ENCODE results near the gene CARD10.

Gene CARD10

DNA sequence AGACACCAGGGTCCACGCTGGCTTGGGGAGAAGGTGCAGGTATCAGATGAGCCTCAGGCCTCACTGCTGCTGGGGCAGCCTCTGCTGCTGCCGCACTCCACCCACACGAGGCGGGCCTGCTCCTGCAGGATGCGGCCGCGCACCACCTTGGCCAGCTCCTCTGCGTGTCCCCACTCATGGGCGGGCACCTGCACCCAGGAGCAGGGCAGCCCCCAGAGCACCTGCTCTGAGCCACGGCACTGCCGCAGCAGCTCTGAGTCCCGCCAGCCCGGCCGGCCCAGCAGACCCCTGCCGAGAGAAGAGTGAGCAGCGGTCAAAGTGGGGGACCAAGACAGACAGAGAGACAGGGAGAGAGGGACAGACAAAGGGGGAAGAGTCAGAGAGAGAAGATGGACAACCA is 28.1 kb downstream of the CARD10 start:
- no peak for DNase-seq (ENCODE audit: extremely low read depth in 1 of 2, low read depth in 1 of 2)

DNA sequence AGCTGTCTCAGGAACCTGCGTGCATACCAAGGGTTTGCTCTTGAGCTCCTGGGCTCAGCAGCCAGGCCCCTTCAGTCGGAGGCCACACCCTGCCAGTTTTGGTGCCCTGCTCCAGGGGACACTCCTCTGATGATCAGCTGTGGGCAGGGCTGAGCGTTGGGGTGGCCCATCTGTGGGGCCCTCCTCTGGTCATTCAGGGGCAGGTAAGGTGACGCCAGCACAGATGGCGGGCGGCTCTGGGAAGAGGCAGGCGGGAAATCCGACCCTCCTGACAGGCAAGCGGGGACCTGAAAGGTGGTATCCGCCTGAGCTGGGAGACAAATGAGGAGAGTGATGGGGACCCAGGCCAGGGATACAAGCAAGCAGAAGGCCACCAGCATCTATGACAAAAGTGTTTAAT is 29.2 kb downstream of the CARD10 start:
- DNase-seq (ENCODE audit: extremely low read depth in 1 of 2, low read depth in 1 of 2): no peak

DNA sequence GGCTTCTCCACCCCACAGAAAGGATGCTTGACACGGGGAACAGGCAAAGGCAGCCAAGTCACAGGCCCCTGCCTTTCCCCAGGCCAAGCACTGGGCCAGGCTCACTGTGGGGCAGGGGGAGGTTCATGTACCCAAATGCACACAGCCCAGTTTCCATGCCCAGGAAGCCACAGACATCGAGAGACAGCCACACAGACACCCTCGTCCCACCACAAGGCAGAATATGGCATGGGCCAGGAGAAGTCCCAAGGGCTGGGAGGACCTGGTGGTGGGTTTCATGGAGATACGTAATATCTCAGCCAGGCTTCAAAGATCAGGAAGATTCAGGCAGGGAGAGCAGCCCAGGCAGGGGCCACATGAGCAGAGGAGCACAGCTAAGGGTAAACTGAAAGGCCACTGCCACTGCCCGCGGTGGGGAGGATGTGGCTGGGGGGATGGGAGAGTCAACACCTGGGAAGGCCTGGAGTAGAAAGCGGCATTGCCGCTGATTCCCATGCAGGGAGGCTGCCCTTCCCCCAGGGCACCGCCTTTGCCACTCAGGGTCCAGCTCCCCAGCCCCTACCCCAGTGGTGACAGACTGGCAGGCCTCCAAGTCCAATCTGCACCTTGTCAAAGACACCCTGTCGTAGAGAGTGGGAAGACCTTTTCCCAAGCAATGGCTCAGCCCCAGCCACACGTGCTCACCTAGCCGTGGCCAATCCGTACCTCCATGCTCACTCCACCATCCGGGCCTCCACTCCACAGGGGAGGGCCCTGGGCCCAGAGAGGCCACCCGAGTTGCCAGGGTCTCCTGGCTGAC is 30.7 kb downstream of the CARD10 start:
- no peak for DNase-seq (ENCODE audit: extremely low read depth in 1 of 2, low read depth in 1 of 2)

DNA sequence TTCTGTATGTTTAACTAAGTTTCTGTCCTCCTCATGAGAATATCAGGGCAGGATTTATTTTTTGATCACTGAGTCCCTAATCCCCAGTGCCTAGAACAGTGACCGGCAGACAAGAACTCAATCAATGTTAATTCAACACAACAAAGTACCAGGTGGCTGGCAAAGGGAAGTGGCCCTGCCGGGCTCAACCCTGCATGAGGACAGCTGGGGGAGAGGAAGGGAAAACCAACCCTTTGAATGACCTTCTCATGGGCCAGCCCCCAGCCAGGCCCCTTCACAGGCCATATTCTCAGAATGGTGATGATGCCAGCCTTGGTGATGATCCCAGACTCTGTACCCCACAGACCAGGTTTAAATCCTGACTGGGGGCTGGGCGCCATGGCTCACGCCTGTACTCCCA is 31.6 kb downstream of the CARD10 start:
- DNase-seq (ENCODE audit: extremely low read depth in 1 of 2, low read depth in 1 of 2): no peak

DNA sequence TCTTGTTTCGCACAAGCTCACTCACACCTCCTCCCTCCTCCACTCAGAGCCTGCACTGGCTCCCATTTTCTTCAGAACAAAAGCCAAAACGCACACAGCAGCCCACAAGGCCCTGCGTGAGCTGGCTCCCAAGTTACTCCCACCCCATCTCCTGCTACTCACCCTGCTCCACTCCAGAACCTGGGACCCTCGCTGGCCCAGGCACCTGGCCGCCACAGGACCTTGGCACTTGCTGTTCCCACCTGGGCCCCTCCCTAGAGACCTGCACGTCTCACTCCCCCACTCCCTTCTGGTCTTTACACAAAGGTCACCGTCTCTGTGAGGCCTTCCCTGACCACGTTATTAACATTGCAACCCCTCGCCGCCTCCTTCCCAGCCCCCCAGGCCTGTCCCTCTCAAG is 32.1 kb downstream of the CARD10 start:
- no peak for DNase-seq (ENCODE audit: extremely low read depth in 1 of 2, low read depth in 1 of 2)

DNA sequence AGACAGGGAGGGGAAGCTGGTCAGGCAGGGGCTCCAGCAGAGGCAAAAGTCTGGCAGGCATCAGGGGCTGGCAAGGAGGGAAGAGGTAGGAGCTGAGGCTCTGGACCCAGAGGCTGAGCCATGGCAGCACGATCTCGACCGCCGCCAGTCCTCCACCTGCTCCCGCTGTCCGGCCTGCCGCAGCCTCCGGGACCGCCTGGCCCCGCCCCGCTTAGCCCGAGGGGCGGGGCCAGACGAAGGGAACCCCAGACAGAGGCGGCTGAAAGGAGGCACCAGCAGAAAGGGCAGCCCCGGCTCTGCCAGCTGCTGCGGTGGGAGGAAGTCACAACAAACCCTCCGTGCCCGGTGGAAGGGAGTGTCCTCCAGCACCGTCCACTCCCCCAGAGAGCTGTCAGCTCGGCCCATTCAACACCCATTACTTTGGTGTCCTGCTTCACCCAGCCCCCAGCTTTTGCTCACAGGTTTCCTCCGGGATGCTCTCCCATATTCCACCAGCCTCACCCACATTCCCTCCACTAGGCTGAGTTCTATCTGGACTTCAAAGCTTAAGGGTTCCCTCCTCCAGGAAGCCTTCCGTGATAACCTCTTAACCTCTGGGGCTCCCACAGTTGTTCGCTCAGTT is 32.9 kb downstream of the CARD10 start, which contains the start of gene MFNG:
Gene MFNG (minus strand): TSS at position 161 of the 622 bp plus-strand sequence. CDS start 207 bp downstream, outside the sequence.
- DNase-seq (ENCODE audit: extremely low read depth in 1 of 2, low read depth in 1 of 2): peak; percentile 27 to 58

DNA sequence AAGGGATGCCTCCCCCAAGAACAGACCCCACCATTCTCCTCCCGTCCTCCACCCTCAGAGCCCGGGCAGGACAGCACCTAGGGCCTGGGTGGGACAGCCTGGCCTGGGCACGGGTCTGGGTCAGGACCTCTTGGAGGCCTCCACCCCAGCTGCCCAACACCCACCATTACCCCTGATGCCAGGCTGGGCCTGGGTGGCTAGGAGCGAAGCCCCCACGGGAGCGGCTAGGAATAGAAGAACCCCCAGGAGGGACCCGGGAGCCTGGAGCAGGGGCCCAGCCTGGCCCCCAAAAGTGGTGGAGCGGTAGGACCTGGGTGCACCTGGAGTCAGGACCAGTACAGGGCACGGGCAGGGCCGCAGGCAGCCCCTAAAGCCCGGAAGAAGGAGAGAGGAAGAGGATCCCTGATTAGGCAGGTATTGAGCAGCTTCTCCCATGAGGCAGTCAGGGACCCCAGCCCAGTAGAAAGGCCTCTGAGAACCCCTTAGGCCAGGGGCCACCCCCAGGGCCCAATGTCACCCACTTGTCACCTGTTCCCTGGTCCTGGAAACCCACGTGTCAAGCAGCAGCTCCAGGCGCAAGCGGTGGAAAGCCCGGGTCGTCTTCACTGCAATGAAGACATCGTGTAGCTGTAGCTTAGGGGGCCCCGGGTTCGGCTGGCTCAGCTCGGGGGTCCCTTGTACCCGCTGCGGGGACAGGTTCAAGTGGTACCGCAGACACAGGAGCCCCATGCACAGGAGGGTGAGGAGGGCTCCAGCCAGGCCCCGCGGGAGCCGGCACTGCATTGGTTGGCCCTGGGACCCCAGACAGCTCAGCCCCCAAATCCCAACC is 33.6 kb downstream of the CARD10 start:
- no peak for DNase-seq (ENCODE audit: extremely low read depth in 1 of 2, low read depth in 1 of 2)

DNA sequence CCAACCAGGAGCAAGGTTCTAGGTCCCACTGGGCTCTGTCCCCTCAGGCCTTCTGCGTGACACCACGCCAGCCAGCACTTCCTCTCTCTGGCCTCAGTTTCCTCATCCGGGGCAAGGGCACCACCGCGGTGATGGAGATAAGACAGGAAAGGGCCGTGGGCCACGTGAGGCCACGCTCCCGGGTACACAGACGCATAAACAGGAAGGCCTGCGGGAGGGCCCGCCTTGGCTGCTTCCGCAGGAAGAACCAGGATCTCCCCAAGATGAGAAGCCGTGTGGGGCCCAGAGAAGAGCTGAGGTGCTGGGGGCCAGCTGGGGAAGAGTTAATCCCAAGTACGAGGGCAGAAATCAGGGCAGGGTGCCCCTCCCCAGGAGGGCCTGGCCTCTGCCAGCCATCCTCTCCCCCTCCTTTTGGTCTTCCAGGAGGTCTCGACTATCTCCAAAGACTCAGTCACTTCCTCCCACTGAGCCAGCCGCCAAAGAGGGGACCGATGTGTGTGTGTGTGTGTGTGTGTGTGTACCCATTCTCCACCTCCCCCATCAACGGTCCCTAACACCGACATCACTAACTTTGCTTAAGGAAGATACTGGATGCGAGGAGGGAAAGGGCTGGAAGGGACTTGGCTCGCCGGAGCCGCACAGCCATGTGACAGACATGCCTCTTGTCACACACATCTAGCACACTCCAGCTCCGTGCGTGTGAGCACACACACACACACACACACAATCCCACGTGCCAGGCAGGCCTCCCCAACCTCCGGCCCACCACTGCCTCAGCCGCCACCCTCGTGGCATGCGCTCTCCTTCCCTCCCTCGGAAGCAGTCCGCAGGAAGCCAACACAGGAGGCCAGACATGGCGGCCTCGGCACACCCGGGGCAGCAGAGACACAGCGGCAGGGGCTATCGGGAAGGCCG is 34.5 kb downstream of the CARD10 start:
- peak; percentile 35 to 59 for DNase-seq (ENCODE audit: extremely low read depth in 1 of 2, low read depth in 1 of 2)

DNA sequence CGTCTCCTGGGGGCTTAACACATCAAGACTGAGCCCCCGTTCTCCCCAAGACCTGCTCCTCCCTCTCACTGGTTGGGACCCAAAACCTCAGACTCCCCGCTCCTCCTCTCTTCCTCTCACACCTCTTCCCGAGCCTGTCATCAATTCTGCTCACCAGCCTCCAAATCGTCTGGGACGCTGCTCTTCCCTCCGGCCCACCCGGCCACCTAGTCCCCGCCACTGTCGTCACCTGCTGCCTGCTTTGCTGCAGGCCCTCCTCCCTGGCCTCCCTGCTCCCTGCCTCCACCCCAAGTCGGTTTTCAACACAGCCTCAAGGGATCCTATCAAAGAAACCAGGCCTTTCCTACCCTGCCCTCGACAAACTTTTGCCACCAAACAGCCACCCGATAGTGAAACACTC is 36.2 kb downstream of the CARD10 start:
- DNase-seq (ENCODE audit: extremely low read depth in 1 of 2, low read depth in 1 of 2): no peak

DNA sequence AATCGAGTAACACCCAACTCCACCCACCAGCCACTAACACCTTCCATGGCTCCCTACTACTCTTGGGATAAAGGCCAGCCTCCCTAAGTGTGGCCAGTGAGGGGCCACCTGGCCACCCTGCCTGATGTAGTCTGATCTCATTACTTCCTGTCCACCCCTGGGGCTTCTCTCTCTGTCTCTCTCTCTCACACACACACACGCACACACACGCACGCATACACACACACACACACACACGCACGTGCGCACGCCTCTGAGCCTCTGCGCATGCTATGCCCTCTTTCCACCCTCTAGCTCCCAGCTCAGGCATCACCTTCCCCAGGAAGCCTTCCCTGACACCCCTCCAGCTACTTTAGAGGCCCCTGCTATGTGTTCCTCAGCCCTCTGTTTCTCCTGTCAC is 37.0 kb downstream of the CARD10 start:
- no peak for DNase-seq (ENCODE audit: extremely low read depth in 1 of 2, low read depth in 1 of 2)

DNA sequence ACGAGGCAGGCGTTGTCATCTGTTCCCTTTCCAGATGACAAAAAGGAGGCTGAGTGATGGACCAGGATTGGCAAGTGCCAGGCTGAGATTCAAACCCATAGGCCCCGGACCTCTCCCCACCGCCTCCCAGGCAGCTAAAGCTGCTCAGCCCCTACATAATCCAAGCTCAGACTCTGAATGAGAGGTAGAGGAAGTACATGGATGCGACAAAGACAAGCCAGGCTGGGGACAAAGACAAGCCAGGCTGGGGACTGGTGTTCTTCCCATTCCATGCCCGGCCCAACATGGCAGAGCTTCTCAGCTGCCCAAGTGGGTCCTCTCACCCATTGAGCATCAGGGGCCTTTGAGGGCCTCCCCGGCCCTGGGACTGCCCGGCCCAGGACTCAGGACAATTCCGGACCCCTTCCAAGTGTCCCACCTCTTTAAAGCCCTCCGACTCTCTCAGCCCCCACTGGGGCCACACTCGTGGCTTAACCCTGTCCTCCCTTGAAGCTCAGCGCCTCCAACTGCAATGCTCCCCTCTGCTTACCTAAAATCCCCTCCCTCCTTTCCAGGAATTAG is 37.8 kb downstream of the CARD10 start:
- DNase-seq (ENCODE audit: extremely low read depth in 1 of 2, low read depth in 1 of 2): no peak

DNA sequence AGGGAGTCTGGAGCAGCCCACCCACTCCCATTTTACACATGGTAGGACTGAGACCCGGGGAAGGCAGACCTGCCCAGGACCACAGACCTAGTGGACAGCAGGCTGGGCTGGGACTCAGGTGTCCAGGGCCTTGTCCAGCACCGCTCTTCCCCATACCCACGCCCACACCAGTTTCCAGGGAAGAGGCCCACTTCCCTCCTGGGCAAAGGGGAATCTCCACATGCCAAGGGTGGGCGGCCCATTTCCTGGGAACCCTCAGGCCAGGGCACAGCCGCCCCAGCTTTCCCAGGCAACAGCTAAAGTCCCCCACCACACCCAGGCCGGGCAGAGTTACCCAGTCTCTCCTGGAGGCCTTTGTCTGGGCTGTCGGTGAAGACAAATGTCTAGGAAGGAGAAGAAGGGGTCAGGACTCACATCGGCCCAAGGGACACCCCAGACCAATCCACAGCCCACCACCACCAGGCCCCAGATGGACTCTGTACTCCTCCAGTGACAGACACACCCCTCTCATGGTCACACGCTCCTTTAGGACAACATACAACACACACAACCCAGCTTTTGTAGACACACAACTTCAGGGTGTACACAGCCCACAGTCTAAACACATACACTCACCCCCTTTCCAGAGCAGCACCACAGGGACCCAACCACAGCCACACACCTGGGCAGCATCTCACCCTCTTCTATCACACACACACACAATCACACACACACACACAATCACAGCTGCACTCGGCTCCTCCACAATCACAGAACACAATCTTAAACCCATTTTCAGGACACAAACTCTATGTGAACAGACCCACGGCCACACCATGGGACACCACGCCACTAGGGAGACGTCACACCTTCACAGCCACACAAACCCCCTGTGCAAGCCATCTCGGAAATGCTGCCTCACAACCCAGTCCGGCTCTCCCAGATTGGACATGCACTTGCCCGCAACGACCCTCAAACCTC is 38.5 kb downstream of the CARD10 start:
- DNase-seq (ENCODE audit: extremely low read depth in 1 of 2, low read depth in 1 of 2): no peak

DNA sequence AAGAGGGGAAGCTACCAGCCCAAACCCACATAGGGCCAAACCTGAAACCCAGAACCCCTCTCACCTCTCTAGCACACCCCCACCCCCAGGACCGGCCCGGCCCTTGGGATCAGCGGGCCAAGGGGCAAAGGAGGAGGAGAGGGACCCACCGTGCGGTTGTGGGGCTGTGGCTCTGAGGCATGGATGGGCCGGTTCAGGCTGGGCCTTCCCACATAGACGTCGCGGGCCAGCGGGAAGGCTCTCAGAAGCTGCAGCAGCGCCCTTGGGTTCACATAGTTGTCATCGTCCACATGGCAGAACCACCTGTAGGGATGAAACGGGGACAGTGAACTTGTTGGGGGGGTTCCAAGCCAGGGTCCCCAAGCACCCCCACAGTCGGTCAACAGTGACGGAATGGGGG is 40.0 kb downstream of the CARD10 start:
- DNase-seq (ENCODE audit: extremely low read depth in 1 of 2, low read depth in 1 of 2): no peak

DNA sequence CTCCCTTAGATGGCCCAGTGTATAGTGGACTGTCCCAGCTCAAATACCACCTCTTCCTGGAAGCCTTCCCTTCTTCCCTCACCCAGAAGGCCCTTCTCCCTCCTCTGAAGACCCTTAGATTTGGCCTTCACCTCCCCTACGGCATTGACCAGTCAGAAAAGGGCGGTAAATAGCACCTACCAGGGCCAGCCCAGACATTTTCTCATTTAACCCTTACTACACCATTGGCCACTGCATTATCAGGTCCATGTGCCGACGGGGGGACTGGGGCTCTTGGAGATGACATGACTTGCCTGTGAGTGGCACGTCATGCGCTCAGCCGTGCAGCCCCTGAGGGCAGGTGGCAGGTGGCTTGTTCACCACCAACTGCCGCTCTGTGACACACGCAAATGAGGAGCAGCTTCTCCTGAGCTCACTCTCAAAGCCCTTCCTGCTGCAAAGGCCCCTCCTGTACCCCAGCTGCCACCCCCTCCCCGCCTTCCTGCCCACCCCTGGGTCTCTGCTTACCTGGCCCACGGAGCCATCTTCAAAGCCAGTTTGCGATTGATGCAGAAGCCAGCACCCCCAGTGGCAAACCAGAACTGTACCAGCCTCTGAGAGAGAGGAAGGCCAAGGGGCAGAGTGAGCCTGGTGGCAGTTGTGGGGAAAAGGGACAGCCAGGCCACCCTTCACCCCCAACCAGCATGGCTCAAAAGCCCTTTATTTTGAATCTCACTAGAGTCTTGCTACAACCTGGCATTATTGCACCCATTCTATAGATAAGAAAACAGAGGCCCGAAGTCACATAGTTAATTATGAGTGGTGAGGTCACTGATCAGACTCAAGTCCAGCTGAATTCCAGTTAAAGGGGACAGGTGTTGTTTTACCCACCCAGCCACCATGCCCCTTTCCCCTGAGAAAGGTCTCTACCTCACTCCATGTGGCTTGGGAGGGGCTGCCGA is 42.6 kb downstream of the CARD10 start:
- no peak for DNase-seq (ENCODE audit: extremely low read depth in 1 of 2, low read depth in 1 of 2)

DNA sequence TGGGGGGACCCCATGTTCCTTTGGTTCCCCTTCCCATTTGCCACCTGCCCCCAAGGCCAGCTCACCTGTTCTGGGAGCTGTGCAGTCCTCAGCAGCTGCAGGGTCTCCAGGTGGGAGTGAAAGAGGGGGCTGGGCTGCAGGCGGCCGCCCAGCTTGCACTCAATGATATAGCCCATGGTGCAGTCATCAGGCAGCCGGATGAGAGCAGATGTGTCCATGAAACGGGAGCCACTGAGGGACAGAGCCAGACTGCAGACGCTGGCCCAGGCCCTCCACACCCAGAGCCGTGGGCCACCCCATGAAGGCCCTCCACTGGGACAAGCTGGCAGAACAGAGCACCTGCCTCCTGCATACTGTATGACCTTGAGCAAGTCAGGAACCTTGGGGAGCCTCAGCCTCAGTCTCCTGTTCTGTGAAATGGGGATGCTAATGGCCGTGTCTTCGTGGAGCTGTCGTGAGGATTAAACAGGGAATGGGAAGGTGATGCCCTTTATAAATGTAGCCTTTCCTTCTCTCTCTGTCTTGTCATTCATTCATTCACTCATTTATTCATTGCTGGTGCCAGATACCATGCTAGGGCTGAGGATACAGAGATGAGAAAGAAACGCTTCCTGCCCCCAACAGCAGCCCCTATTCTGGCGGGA is 44.6 kb downstream of the CARD10 start:
- DNase-seq (ENCODE audit: extremely low read depth in 1 of 2, low read depth in 1 of 2): no peak

DNA sequence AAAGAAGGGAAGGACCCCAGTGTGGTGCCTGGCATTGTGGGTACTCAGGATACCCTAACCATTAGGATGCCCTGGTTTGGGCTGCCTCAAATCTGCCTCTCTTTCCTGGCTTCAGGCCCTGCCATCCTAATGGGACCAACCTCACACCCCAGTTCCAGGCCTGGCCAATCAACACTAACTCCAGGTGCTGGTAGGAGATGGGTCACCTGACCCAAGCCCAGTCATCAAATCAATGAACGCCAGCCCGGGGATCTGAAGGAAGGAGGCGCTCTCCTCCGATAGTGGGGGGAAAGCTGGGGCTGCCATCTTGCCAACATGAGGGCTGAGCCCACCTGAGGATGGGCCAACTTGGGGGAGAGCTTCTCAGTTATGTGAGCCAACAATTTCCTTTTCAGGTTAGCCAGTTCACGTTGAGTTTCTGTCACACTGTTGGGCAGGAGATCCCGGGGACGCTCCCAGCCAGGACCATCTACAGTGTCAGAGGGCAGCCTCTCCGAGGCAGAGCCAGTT is 45.7 kb downstream of the CARD10 start:
- no peak for DNase-seq (ENCODE audit: extremely low read depth in 1 of 2, low read depth in 1 of 2)

DNA sequence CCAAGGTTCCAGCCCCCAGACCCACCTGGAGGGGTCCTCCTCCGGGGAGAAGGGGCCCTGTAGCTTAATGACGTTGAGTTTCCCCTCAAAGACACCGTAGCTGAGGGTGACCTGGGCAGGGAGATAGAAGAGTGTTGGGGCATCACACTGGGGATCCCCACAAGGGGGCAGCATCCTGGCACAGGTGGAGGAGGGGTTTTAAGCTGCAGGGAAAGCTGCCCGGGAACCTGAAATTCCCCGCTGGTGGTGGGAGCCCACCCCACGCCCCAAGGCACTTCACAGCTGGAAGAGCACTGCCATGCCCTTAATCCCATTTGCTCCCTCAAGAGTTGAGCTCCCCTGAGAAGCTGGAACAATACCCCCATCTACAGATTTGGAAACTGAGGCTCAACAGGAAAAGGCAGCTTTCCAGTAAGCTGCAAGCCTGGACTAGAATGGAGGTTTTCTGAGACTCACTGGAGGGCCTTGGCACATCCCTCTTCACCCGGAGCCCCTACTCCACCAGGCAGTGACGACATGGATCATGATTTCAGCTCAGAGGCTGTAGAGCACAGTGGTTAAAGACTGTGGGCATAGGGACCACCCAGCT is 46.7 kb downstream of the CARD10 start:
- DNase-seq (ENCODE audit: extremely low read depth in 1 of 2, low read depth in 1 of 2): peak in 1 of 2 donors; percentile 29
